ENCODE data around the gene HMG20A.
"Not testable (repeated sequence)": the region's sequence is repeated elsewhere in the genome, so short reads cannot be mapped to it uniquely, and the experiment has no call there.

HMG20A gene

DNA sequence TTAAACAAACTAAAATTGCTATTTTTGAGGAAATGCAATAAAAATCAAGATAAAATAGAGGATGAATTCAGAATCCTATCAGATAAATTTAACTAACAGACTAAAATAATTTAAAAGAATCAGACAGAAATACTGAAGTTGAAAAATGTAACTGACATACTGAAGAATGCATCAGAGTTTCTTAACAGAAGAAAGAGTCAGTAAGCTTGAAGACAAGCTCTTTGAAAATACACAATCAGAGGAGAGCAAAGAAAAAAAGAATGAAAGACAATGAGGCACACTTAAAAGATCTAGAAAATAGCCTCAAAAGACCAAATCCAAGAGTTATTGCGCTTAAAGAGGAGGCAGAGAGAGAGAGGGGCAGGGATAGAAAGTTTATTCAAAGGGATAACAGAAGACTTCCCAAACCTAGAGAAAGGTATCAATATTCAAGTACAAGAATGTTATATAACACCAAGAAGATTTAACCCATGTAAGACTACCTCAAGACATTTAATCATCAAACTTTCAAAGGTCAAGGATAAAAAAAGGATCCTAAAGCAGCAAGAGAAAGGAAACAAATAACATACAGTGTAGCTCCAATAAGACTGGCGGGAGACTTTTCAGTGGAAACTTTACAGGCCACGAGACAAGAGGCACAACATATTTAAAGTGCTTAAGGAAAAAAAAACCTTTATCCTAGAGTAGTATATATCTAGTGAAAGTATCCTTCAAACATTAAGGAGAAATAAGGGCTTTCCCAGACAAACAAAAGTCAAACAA lies 25.5 kb upstream of the HMG20A start:
- H3K36me3 ChIP-seq (ENCODE audit: insufficient read depth, insufficient read length, low read length): no peaks in the 10 kb centered on the region
- DNase-seq (ENCODE audit: low read depth, low spot score): no peak
- H3K9ac ChIP-seq (ENCODE audit: insufficient read length, low read depth): no peak overlapping the region
- no peak overlapping the region for H3K4me3 ChIP-seq (ENCODE audit: insufficient read length, low read depth)
- no peaks in the 10 kb centered on the region for H3K4me1 ChIP-seq (ENCODE audit: insufficient read depth, insufficient read length)
- no peaks in the 10 kb centered on the region for H3K27me3 ChIP-seq (ENCODE audit: insufficient read depth, insufficient read length)
- TF ChIP-seq ZNF274 (IDR thresholded peaks at IDR 0.05; ENCODE audit: low read depth, low read length): no peak
- TF ChIP-seq SUZ12 (IDR thresholded peaks at IDR 0.05; ENCODE audit: extremely low read depth, insufficient read depth, insufficient read length): no peak
- TF ChIP-seq YY1 (IDR thresholded peaks at IDR 0.05; ENCODE audit: insufficient read depth, insufficient read length): no peak
- H3K9me3 ChIP-seq (ENCODE audit: insufficient read depth, low read length): peaks cover 35% of the 10 kb centered on the region

DNA sequence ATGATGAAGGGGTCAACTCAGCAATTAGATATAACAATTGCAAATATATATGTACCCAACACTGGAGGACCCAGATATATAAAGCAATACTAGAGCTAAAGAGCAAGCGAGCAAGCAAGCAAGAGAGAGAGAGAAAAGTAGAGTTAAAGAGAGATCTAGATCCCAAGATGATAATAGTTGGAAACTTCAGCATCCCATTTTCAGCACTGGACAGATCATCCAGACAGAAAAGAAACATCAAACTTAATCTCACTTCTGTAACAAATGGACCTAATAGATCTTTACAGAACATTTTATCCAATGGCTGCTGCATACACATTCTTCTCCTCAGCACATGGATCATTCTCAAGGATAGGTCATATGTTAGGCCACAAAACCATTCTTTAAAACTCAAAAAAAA lies 24.0 kb upstream of the HMG20A start:
- DNase-seq (ENCODE audit: low read depth, low spot score): no peak
- no peak overlapping the region for H3K9ac ChIP-seq (ENCODE audit: insufficient read length, low read depth)
- TF ChIP-seq SUZ12 (IDR thresholded peaks at IDR 0.05; ENCODE audit: extremely low read depth, insufficient read depth, insufficient read length) (no peak), YY1 (IDR thresholded peaks at IDR 0.05; ENCODE audit: insufficient read depth, insufficient read length) (no peak), ZNF274 (IDR thresholded peaks at IDR 0.05; ENCODE audit: low read depth, low read length) (no peak)
- no peaks in the 10 kb centered on the region for H3K27me3 ChIP-seq (ENCODE audit: insufficient read depth, insufficient read length)
- H3K9me3 ChIP-seq (ENCODE audit: insufficient read depth, low read length): peaks cover 43% of the 10 kb centered on the region
- no peak overlapping the region for H3K4me3 ChIP-seq (ENCODE audit: insufficient read length, low read depth)
- no peaks in the 10 kb centered on the region for H3K4me1 ChIP-seq (ENCODE audit: insufficient read depth, insufficient read length)
- H3K36me3 ChIP-seq (ENCODE audit: insufficient read depth, insufficient read length, low read length): no peaks in the 10 kb centered on the region

DNA sequence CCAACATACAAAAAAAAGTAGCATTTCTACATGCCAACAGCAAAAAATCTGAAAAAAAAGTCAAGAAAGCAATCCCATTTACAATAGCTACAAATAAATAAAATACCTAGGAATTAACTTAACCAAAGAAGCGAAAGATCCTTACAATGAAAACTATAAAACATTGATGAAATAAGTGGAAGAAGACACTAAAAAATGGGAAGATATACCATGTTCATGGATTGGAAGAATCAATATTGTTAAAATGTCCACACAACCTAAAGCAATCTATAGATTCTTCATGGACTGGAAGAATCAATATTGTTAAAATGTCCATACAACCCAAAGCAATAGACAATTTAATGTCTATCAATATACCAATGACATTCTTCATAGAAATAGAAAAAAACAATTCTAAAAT lies 21.8 kb upstream of the HMG20A start:
- no peak overlapping the region for H3K9ac ChIP-seq (ENCODE audit: insufficient read length, low read depth)
- DNase-seq (ENCODE audit: low read depth, low spot score): no peak
- no peaks in the 10 kb centered on the region for H3K27me3 ChIP-seq (ENCODE audit: insufficient read depth, insufficient read length)
- TF ChIP-seq SUZ12 (IDR thresholded peaks at IDR 0.05; ENCODE audit: extremely low read depth, insufficient read depth, insufficient read length) (no peak), ZNF274 (IDR thresholded peaks at IDR 0.05; ENCODE audit: low read depth, low read length) (no peak), YY1 (IDR thresholded peaks at IDR 0.05; ENCODE audit: insufficient read depth, insufficient read length) (no peak)
- no peak overlapping the region for H3K4me3 ChIP-seq (ENCODE audit: insufficient read length, low read depth)
- H3K4me1 ChIP-seq (ENCODE audit: insufficient read depth, insufficient read length): no peaks in the 10 kb centered on the region
- H3K36me3 ChIP-seq (ENCODE audit: insufficient read depth, insufficient read length, low read length): no peaks in the 10 kb centered on the region
- peaks cover 43% of the 10 kb centered on the region for H3K9me3 ChIP-seq (ENCODE audit: insufficient read depth, low read length)

DNA sequence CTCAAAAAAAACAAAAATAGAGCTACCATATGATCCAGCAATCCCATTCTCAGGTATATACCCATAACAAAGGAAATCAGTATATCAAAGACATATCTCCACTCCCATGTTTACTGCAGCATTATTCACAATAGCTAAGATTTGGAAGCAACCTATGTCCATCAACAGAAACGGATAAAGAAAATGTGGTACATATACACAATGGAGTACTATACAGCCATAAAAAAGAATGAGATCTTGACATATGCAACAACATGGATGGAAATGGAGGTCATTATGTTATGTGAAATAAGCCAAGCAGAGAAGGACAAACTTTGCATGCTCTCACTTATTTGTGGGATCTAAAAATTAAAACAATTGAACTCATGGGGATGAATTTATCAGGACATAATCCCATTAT lies 20.4 kb upstream of the HMG20A start:
- no peak for DNase-seq (ENCODE audit: low read depth, low spot score)
- TF ChIP-seq SUZ12 (IDR thresholded peaks at IDR 0.05; ENCODE audit: extremely low read depth, insufficient read depth, insufficient read length) (no peak), ZNF274 (IDR thresholded peaks at IDR 0.05; ENCODE audit: low read depth, low read length) (no peak), YY1 (IDR thresholded peaks at IDR 0.05; ENCODE audit: insufficient read depth, insufficient read length) (no peak)
- no peak overlapping the region for H3K4me3 ChIP-seq (ENCODE audit: insufficient read length, low read depth)
- no peaks in the 10 kb centered on the region for H3K4me1 ChIP-seq (ENCODE audit: insufficient read depth, insufficient read length)
- no peak overlapping the region for H3K9ac ChIP-seq (ENCODE audit: insufficient read length, low read depth)
- H3K9me3 ChIP-seq (ENCODE audit: insufficient read depth, low read length): peaks cover 40% of the 10 kb centered on the region
- H3K27me3 ChIP-seq (ENCODE audit: insufficient read depth, insufficient read length): no peaks in the 10 kb centered on the region
- H3K36me3 ChIP-seq (ENCODE audit: insufficient read depth, insufficient read length, low read length): no peaks in the 10 kb centered on the region

DNA sequence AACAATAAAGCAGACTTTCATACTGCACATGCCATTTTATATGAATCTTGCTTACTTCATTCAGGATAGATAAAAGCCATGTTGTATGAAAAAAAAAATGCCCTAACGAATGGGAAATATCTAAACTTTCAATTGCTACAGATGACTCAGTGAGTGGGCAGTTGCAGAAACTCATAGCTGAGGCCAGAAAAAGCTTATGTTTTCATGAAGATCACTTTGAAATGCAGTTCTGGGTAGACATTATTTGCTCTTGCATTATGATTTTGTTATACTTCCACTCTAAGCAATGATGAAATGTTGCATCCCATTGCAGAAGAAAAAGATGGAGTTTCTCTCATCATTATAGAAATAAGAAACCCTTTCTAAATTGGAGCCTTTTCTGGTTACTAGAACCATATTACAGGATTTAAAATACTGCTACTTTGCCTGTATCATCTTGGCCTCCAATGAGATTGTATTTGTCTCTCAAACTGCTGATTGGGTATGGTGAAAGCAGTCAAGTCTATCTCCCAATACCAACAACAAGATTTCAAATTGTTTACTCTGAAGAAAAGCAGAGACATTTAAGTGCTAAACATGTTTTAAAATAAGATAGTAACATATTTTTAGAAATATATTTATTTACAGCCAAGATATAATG lies 17.8 kb upstream of the HMG20A start:
- H3K36me3 ChIP-seq (ENCODE audit: insufficient read depth, insufficient read length, low read length): no peaks in the 10 kb centered on the region
- TF ChIP-seq YY1 (IDR thresholded peaks at IDR 0.05; ENCODE audit: insufficient read depth, insufficient read length): no peak
- TF ChIP-seq ZNF274 (IDR thresholded peaks at IDR 0.05; ENCODE audit: low read depth, low read length): no peak
- TF ChIP-seq SUZ12 (IDR thresholded peaks at IDR 0.05; ENCODE audit: extremely low read depth, insufficient read depth, insufficient read length): no peak
- no peak overlapping the region for H3K4me3 ChIP-seq (ENCODE audit: insufficient read length, low read depth)

DNA sequence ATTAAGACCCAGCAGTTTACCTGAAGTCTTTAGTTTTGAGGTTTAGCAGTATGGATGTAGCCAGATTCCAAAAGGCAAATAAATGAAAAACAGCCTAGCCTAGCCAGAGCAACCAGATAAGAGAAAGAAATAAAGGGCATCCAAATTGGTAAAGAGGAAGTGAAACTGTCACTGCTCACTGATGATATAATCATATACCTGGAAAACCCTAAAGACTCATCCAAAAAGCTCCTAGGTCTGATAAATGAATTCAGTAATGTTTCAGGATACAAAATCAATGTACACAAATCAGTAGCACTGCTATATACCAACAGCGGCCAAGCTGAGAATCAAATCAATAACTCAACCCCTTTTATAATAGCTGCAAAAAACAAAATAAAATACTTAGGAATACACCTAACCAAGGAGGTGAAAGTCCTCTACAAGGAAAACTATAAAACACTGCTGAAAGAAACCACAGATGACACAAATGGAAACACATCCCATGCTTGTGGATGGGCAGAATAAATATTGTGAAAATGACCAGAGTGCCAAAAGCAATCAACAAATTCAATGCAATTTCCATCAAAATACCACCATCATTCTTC lies 14.4 kb upstream of the HMG20A start:
- H3K4me3 ChIP-seq (ENCODE audit: insufficient read length, low read depth); H3K36me3 ChIP-seq (ENCODE audit: insufficient read depth, insufficient read length, low read length); H3K27me3 ChIP-seq (ENCODE audit: insufficient read depth, insufficient read length); H3K9me3 ChIP-seq (ENCODE audit: insufficient read depth, low read length); H3K9ac ChIP-seq (ENCODE audit: insufficient read length, low read depth); DNase-seq (ENCODE audit: low read depth, low spot score); H3K4me1 ChIP-seq (ENCODE audit: insufficient read depth, insufficient read length): not testable (repeated sequence)

More for the DNA sequence above, 17.8 kb upstream of the HMG20A start:
- H3K27me3 ChIP-seq (ENCODE audit: insufficient read depth, insufficient read length): no peaks in the 10 kb centered on the region
- no peak overlapping the region for H3K9ac ChIP-seq (ENCODE audit: insufficient read length, low read depth)
- H3K4me1 ChIP-seq (ENCODE audit: insufficient read depth, insufficient read length): no peaks in the 10 kb centered on the region
- DNase-seq (ENCODE audit: low read depth, low spot score): no peak
- peaks cover 30% of the 10 kb centered on the region for H3K9me3 ChIP-seq (ENCODE audit: insufficient read depth, low read length)

DNA sequence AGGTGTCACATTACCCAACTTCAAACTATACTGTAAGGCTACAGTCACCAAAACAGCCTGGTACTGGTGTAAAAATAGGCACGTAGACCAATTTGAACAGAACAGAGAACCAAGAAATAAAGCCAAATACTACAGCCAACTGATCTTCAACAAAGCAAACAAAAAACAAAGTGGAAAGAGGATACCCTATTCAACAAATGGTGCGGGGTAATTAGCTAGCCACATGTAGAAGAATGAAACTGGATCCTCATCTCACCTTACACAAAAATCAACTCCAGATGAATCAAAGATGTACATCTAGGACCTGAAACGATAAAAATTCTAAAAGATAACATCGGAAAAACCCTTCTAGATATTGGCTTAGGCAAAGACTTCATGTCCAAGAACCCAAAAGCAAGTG lies 13.8 kb upstream of the HMG20A start:
- H3K4me3 ChIP-seq (ENCODE audit: insufficient read length, low read depth): no peak overlapping the region

More for the DNA sequence above, 13.8 kb upstream of the HMG20A start:
- TF ChIP-seq SUZ12 (IDR thresholded peaks at IDR 0.05; ENCODE audit: extremely low read depth, insufficient read depth, insufficient read length) (no peak), ZNF274 (IDR thresholded peaks at IDR 0.05; ENCODE audit: low read depth, low read length) (no peak), YY1 (IDR thresholded peaks at IDR 0.05; ENCODE audit: insufficient read depth, insufficient read length) (no peak)
- Histone ChIP-seq H3K9ac (ENCODE audit: insufficient read length, low read depth) (no peak overlapping the region), H3K36me3 (ENCODE audit: insufficient read depth, insufficient read length, low read length) (no peaks in the 10 kb centered on the region), H3K4me1 (ENCODE audit: insufficient read depth, insufficient read length) (no peaks in the 10 kb centered on the region), H3K9me3 (ENCODE audit: insufficient read depth, low read length) (no peaks in the 10 kb centered on the region), H3K27me3 (ENCODE audit: insufficient read depth, insufficient read length) (no peaks in the 10 kb centered on the region)
- DNase-seq (ENCODE audit: low read depth, low spot score): no peak
